Thyroid gland (tissue), 4 donors: ENCODE results near the gene BTNL2.

Experiments
- POLR2A ChIP-seq, 2 donors: fragments of 450-650 bp; IDR thresholded peaks; one replicate each; pipeline ENCODE4 v1.6.1; 2017; ENCODE audit warnings: antibody characterized with exemption in 2 of 2, mild to moderate bottlenecking in 2 of 2, moderate library complexity in 1 of 2
- TF ChIP-seq, protein P1 (sequence below), 6 experiments: fragments of 200-600 bp in 3 of 6; fragments of 450-650 bp in 3 of 6; sonication (generic) in 3 of 6; IDR thresholded peaks; one replicate each; pipeline ENCODE4 v1.5.1; 2016 to 2019; ENCODE audit warnings: antibody characterized with exemption in 6 of 6, mild to moderate bottlenecking in 2 of 6, inconsistent platforms in 1 of 6, moderate library complexity in 1 of 6

DNA sequence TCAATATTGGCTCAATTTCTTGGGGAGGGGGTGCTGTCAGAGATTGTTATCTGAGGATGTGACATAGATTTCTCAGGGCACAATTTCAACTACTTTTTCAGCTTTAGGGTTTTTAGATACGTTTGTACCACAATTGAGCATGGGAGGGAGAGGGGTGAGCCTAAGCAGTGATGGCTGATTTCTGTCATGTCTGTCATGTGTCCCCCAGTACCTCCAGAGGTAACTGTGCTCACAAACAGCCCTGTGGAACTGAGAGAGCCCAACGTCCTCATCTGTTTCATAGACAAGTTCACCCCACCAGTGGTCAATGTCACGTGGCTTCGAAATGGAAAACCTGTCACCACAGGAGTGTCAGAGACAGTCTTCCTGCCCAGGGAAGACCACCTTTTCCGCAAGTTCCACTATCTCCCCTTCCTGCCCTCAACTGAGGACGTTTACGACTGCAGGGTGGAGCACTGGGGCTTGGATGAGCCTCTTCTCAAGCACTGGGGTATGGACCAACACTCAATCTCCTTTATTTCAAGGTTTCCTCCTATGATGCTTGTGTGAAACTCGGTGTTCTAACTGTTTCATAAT lies 36.1 kb upstream of the BTNL2 start:
- TF ChIP-seq, protein P1, sequence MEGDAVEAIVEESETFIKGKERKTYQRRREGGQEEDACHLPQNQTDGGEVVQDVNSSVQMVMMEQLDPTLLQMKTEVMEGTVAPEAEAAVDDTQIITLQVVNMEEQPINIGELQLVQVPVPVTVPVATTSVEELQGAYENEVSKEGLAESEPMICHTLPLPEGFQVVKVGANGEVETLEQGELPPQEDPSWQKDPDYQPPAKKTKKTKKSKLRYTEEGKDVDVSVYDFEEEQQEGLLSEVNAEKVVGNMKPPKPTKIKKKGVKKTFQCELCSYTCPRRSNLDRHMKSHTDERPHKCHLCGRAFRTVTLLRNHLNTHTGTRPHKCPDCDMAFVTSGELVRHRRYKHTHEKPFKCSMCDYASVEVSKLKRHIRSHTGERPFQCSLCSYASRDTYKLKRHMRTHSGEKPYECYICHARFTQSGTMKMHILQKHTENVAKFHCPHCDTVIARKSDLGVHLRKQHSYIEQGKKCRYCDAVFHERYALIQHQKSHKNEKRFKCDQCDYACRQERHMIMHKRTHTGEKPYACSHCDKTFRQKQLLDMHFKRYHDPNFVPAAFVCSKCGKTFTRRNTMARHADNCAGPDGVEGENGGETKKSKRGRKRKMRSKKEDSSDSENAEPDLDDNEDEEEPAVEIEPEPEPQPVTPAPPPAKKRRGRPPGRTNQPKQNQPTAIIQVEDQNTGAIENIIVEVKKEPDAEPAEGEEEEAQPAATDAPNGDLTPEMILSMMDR (IDR thresholded peaks at IDR 0.05), result no peak
- TF ChIP-seq POLR2A (IDR thresholded peaks at IDR 0.05), result no peak
